Islet precursor cell (in vitro differentiated cells): ENCODE results near the gene CD300A.
"Not testable (repeated sequence)": the region's sequence is repeated elsewhere in the genome, so short reads cannot be mapped to it uniquely, and the experiment has no call there.

ENCODE experiments used
- DNase-seq: peaks from one replicate; pipeline ENCODE4 v3.0.0-alpha.2; 2018

CD300A gene

GRCh38 chr17:74485841-74486240 is 19.4 kb downstream of the CD300A start:
- no peak for DNase-seq

DNA sequence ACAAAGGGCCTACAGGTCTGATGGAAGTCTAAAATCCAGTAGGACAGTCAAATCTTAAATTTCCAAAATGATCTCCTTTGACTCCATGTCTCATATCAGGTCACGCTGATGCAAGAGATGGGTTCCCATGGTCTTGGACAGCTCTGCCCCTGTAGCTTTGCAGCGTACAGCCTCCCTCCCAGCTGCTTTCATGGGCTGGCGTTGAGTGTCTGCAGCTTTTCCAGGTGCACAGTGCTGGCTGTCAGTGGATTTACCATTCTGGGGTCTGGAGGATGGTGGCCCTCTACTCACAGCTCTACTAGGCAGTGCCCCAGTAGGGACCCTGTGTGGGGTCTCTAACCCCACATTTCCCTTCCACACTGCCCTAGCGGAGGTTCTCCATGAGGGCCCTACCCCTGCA is 21.8 kb downstream of the CD300A start:
- DNase-seq = peak; percentile 19

DNA sequence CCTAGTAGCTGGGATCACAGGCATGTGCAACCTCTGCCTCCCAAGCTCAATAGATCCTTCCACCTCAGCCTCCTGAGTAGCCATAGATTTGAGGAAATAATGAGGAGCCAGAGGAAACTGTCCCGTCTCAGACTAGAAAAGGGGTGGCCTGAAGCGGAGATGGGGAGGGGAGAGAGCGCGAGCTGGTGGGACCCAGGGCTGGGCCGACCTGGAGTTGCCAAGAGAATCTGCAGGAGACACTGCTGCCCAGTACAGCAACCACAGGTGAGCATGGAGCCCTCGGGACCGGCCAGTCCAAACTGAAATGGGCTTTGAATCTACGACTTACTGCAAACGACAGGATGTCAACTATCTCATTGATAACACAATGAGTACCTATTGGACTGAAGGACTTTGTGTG is 24.3 kb downstream of the CD300A start:
- peak; percentile 47 for DNase-seq

DNA sequence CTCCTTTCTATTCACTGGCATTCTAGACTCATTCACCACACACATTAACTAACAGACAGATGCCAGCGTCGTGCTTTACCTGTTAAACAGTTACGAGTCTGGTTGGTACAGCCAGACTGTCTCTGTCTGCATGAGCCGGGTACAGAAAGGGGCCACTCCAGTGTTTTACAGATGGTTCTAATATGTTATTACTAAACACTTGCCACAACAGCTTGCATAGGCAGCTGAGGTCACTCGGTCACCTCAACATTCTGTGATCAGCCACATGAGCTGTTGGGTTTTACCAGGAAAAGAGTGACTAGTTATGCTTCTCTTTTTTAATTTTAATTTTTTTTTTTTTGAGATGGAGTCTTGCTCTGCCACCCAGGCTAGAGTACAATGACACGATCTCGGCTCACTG is 25.2 kb downstream of the CD300A start:
- peak; percentile 38 for DNase-seq

- DNase-seq = peak; percentile 92
Observed at GRCh38 chr17:74493331-74493833, 26.9 kb downstream of the CD300A start.

- peak; percentile 40 for DNase-seq
Observed at GRCh38 chr17:74497471-74497870, 31.0 kb downstream of the CD300A start.

DNA sequence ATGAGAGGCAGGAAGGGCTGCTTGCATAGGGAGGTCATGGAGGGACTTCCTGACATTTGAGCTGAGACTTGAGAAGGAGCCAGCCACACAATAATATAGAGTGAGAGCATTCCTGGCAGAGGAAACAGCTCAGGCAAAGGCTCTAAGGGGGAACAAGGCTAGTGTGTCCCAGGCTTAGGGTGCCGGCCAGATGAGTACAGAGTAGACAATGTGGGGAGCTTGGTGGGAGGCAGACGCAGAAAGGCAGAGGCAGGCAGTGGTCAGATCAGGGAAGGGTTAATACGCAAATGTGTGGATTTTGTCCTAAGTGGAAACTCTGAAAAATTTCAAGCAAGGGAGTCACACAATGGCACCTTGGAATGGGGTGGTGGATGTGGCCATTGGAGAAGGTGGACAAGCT is 33.6 kb downstream of the CD300A start:
- DNase-seq = no peak

- peak; percentile 21 for DNase-seq
Observed at GRCh38 chr17:74502861-74503260, 36.4 kb downstream of the CD300A start.

GRCh38 chr17:74503949-74504348 is 37.5 kb downstream of the CD300A start:
- not testable (repeated sequence) for DNase-seq

- DNase-seq = no peak
Observed at GRCh38 chr17:74508156-74508555, 41.7 kb downstream of the CD300A start.

GRCh38 chr17:74512036-74512435 is 45.6 kb downstream of the CD300A start:
- DNase-seq = peak; percentile 51

- peak; percentile 43 for DNase-seq
Observed at GRCh38 chr17:74512624-74513091, 46.2 kb downstream of the CD300A start.

DNA sequence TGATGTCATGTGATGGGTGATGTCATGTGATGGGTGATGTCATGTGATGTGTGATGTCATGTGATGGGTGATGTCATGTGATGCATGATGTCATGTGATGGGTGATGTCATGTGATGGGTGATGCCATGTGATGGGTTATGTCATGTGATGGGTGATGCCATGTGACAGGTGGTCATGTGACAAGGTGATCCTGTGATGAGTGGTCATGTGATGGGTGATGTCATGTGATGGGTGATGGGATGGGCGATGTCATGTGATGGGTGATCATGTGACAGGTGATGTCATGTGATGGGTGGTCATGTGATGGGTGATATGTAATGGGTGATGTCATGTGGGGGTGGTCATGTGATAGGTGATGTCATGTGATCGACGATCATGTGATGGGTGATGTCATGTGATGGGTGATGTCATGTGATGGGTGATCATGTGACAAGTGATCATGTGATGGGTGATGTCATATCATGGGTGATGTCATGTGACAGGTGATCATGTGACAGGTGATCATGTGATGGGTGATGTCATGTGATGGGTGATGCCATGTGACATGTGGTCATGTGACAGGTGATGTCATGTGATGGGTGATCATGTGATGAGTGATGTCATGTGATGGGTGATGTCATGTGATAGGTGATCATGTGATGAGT is 47.7 kb downstream of the CD300A start:
- DNase-seq = peak; percentile 76

DNA sequence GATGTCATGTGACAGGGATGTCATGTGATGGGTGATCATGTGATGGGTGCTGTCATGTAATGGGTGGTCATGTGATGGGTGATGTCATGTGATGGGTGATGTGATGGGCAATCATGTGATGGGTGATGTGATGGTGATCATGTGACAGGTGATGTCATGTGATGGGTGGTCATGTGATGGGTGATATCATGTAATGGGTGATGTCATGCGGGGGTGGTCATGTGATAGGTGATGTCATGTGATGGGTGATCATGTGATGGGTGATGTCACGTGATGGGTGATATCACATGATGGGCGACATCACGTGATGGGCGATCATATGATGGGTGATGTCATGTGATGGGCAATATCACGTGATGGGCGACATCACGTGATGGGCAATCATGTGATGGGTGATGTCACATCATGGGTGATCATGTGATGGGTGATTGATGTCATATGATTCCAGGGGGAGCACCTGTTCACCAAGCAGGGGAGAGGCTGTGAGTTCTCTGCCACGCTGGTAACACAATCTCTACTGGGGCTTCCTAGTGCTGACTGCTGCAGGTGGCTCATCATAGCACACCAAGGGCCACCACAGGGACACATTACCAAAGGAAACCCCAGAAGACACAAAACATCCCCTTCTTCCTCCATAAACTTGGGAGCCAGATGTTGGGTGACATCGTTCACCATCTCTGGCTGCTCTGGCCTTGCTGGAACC is 48.3 kb downstream of the CD300A start:
- no peak for DNase-seq

GRCh38 chr17:74515941-74516340 is 49.5 kb downstream of the CD300A start:
- peak; percentile 23 for DNase-seq

- DNase-seq = peak; percentile 37
Observed at GRCh38 chr17:74516561-74517328, 50.3 kb downstream of the CD300A start.

DNA sequence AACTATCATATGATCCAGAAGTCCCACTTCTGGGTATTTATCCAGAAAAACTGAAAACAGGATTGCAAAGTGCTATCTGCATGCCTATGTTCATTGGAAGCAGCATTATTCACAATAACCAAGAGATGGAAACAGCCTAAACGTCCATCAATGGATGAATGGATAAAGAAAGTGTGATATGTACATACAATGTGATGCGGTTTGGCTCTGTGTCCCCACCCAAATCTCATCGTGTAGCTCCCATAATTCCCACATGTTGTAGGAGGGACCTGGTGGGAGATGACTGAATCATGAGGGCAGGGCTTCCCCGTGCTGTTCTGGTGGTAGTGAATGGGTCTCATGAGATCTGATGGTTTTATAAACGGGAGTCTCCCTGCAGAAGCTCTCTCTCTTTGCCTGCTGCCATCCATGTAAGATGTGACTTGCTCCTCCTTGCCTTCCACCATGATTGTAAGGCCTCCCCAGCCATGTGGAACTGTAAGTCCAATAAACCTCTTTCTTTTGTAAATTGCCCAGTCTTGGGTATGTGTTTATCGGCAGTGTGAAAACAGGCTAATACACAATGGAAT is 52.1 kb downstream of the CD300A start:
- peak; percentile 27 for DNase-seq

GRCh38 chr17:74520016-74520434 is 53.6 kb downstream of the CD300A start:
- DNase-seq = peak; percentile 19

GRCh38 chr17:74520790-74521480 is 54.5 kb downstream of the CD300A start:
- peak; percentile 48 for DNase-seq

- DNase-seq = peak; percentile 47
Observed at GRCh38 chr17:74521701-74522201, 55.3 kb downstream of the CD300A start.

- DNase-seq = peak; percentile 44
Observed at GRCh38 chr17:74522381-74523105, 56.1 kb downstream of the CD300A start.

DNA sequence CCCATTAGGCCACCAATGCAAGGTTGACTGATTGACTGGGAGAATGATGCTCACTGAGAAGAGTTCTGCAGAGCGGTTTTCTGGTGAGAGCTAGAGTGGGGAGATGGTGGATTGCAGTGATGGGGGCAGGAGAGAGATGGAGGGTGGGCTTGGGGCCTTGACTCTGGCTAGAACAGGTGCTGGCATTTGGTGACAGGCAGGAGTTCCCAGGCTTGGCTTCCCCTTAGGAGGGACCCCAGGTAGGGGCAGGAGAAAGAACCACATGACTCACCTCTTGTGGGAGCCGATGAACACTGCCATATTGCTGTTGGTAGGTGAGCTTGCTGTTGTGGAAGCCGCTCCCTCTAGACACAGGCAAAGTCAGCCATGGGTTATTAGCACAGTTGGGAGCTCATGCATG is 56.9 kb downstream of the CD300A start:
- peak; percentile 40 for DNase-seq
